Measurements from ENCODE around the gene DCX.
"Not testable (repeated sequence)": the region's sequence is repeated elsewhere in the genome, so short reads cannot be mapped to it uniquely, and the experiment has no call there.

Gene DCX

GRCh38 chrX:111365770-111366325 is 46.1 kb downstream of the DCX start:
- DNase-seq (ENCODE audit: low read depth), result no peak

DNA sequence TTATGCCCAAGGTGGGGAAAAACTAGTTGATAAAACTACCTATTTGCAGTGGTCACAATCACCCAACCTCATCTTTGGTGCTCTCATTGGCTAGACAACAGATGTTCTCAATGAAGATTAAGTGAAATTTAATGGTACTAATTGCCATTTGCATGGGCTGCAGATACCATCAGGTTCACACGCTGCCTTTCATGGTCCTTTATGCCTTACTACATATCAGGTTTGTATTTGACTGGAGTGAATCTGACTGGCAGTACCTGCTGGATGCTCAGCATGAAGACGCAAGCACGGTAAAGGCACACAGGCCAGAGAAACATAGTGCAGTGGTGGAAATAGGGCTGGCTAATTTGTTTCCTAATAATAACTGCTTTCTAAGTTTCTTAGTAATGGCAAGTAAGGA is 48.3 kb downstream of the DCX start:
- DNase-seq (ENCODE audit: low read depth), result no peak

- no peak for DNase-seq (ENCODE audit: low read depth)
Observed at GRCh38 chrX:111361751-111362150, 50.2 kb downstream of the DCX start.

GRCh38 chrX:111360839-111361238 is 51.2 kb downstream of the DCX start:
- DNase-seq (ENCODE audit: low read depth), result no peak

DNA sequence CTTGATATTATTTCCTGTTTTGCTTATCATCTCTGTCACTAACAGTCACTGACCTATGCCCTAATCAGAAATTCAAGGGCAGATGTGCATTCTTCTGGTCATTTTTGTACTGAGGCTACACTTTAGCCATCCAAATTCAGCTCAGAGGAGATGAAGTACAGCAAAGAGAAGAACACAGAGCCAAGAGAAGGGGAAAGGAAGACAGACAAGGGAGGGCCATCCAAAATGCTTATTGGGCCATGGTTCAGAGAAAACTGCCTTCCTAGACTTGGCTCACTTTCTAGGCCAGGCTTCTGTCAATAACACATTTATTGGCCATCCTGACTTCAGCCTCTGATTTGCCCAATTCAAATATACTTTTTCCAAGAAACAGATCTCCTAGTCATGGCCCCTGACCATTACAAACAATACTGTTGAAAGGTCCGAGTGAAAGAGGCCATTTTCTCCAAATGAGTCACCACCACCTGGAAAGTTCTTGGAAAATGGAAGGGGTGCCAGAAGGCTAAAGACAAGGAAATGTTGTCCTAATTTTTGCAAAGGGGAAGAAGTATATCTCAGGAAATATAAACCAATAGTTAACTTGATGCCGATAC is 56.4 kb downstream of the DCX start:
- DNase-seq (ENCODE audit: low read depth), result no peak

- no peak for DNase-seq (ENCODE audit: low read depth)
Observed at GRCh38 chrX:111354496-111354895, 57.5 kb downstream of the DCX start.

DNA sequence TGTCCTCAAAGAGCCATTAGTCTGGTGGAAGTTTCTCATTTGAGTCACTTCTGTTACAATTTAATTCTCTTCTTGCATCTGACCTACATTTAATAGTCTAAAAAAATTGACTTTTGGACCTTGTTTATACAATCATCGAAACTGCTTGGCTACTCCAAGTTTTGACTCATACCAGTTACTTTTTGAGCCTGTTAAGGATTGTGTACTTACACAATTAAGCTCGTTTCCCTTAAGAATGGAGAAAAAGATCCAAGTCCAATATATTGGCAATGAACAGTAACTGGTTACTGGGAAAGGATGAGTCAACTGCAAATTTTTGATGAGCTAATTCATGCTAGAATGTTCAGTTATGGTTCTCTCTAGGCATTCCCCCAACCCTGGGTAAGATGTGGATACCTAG is 58.2 kb downstream of the DCX start:
- DNase-seq (ENCODE audit: low read depth), result peak; percentile 28

- DNase-seq (ENCODE audit: low read depth), result peak; percentile 38
Observed at GRCh38 chrX:111352424-111352823, 59.6 kb downstream of the DCX start.

GRCh38 chrX:111349934-111350333 is 62.1 kb downstream of the DCX start:
- DNase-seq (ENCODE audit: low read depth), result no peak

DNA sequence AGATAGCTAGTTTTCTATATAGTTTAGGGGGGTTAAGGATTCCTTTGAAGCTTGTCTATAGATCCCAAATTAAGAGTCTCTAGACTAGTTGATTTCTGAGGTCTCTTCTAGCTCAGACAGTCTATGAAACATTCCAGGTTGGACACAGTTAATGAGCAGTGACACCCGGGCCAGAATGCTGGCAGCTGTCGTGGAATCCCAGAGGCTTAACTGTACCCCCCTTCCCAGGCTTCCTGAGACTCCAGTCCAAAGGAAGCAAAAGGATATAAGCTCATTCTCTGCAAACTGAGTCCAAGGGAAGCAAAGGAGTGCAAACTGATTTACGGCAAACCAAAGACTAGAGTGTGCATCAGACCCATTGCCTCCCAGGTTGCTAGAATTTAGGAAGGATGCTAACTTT is 62.9 kb downstream of the DCX start:
- DNase-seq (ENCODE audit: low read depth), result no peak

- DNase-seq (ENCODE audit: low read depth), result no peak
Observed at GRCh38 chrX:111348429-111348828, 63.6 kb downstream of the DCX start.

DNA sequence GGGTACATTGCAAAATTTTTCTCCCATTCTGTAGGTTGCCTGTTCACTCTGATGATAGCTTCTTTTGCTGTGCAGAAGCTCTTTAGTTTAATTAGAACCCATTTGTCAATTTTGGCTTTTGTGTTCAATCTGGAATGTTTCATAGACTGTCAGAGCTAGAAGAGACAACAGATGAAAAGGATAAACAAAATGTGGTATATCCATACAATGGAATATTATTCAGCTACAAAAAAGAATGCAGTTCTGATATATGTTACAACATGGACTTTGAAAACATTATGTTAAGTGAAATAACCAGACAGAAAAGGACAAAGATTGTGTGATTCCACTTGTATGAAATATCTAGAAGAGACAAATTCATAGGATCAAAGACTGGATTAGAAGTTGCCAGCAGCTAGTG is 65.8 kb downstream of the DCX start:
- DNase-seq (ENCODE audit: low read depth), result not testable (repeated sequence)

- no peak for DNase-seq (ENCODE audit: low read depth)
Observed at GRCh38 chrX:111340054-111340453, 71.9 kb downstream of the DCX start.

- no peak for DNase-seq (ENCODE audit: low read depth)
Observed at GRCh38 chrX:111339212-111339611, 72.8 kb downstream of the DCX start.

DNA sequence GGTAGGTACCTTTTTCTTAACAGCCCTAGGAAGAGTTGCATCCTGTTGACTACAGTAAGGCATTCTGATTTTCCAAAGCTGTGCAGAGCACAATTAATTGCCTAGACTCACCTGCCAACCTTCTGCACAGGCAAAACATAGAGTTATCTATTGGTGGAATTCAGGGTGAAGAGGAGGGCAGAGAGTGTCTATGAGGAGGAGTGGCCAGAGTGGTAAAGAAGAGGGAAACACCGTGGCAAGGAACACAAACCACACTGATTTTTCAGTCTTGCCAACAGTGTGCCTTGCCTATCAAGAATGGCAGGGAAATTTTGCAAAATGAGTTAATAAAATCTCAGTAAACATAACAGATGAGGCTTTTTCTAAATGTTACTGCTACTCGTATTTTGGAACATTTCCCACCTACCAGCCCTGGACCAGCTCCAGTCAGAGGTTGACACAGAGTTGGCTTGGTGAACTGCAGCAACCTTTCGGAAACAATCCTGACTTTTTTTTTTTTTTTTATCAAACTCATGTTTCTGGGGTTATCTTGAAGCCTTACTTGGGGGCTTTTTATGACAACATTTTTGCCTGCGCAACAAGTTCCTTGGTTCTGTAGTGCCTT is 73.8 kb downstream of the DCX start:
- no peak for DNase-seq (ENCODE audit: low read depth)

DNA sequence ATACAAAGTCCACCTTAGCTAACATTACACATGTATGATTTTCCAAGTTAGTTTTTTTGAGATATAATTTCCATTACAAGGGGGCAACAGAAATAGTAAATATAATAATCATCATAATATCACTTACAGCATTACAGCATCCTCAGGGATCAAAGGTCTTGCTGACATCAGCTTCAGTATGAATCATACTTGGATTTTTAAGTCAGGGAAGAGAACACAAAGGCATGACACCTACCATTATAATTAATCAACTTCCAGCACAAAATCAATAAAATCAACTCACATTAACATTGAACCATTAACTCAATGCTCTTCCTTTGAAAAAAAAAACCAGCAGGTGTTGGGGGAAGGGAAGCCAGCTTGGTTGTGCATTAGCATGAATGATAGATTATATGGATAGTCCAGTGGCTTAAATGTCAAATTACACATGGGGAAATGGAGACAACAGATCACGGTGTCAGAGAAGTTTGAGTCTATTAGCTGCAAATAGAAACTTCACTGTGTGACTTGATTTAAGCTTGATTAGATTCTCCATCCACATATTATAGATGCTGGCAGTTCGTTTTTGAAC is 74.8 kb downstream of the DCX start:
- no peak for DNase-seq (ENCODE audit: low read depth)

DNA sequence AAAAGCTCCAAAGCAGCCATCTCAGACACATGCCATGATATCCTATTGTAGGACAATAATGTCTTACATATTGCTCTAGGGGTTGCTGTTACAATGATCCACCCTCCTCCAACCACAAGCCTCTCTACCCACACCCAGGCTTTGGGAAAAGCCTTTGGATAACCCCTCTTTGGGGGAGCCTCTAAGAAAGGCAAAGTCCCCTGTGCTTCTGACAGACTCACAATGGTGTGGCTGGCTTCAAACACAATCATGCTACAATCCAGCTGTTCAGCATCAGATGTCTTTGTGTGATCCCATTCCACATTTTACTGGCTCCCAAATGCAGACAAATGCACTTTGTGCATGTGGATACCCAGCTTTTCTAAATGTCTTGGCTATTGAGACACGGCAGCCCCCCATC is 75.9 kb downstream of the DCX start:
- DNase-seq (ENCODE audit: low read depth), result no peak

- no peak for DNase-seq (ENCODE audit: low read depth)
Observed at GRCh38 chrX:111329370-111329769, 82.6 kb downstream of the DCX start.

GRCh38 chrX:111328858-111329257 is 83.1 kb downstream of the DCX start:
- no peak for DNase-seq (ENCODE audit: low read depth)

GRCh38 chrX:111322231-111322855 is 89.6 kb downstream of the DCX start:
- no peak for DNase-seq (ENCODE audit: low read depth)

DNA sequence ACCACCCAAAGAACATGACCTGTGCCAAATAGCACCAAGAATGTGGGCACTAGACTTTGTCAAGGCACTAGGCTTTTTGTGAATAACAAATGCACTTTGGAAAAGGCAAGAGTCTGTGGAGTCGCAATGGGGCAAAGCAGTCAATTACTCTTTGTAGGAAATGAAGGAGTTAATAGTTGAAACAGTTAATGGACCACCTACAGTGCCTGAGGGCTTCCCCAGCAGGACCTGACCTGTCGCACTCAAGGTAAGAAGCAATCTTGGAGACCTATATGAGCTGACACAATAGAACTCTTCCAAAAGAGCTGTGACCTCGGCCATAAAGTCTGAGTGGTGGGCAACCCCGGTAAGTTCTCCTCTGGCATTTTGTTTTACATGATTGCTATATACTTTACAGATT is 92.5 kb downstream of the DCX start:
- DNase-seq (ENCODE audit: low read depth), result no peak

GRCh38 chrX:111318901-111319300 is 93.1 kb downstream of the DCX start:
- DNase-seq (ENCODE audit: low read depth), result no peak

- no peak for DNase-seq (ENCODE audit: low read depth)
Observed at GRCh38 chrX:111309083-111309482, 102.9 kb downstream of the DCX start.

Data from stromal cell of bone marrow (primary cell).